ENCODE measurements around the gene ATL2.
"Not testable (repeated sequence)": the region's sequence is repeated elsewhere in the genome, so short reads cannot be mapped to it uniquely, and the experiment has no call there.

Gene ATL2

DNA sequence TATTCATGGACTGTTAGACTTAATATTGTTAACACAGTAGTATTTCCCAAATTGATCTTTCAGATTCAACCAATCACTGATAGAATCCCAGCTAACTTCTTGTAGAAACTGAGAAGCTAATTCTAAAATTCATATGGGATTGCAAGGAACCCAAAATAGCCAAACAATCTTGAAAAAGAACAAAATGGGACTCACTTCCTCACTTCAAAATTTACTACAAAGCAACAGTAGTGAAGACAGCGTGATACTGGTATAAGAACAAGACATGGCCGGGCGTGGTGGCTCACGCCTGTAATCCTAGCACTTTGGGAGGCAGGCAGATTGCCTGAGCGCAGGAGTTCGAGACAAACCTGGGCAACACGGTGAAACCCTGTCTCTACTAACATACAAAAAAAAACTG lies 46.3 kb downstream of the ATL2 start:
- no peak overlapping the region for H3K27ac ChIP-seq (ENCODE audit: insufficient read depth in 1 of 2, low read depth in 1 of 2, low read length in 2 of 2, poor library complexity in 1 of 2, severe bottlenecking in 2 of 2)
- H3K4me3 ChIP-seq (ENCODE audit: control insufficient read depth in 1 of 7, extremely low read depth in 1 of 7, insufficient read depth in 4 of 7, low read depth in 2 of 7, low read length in 6 of 7), result no peak overlapping the region
- ChIA-PET POLR2A (no interaction called here), CTCF (interaction anchor here (1.7 kb wide), 1 partner anchor 45 kb away, joined by 4 read pairs; no protein-coding TSS in a partner anchor)
- 97% methylated on average over 4 of the region's 7 CpGs for WGBS (ENCODE audit: insufficient coverage)
- DNase-seq, result no peak
- no peaks in the 10 kb centered on the region for H3K27me3 ChIP-seq (replicated peaks in 2 of 5; ENCODE audit: control insufficient read depth in 4 of 5, insufficient read depth in 5 of 5, low read length in 4 of 5)
- peaks cover 0 to 17% (median 2%) of the 10 kb centered on the region in 5 experiments for H3K9me3 ChIP-seq (ENCODE audit: control extremely low read depth in 1 of 5, control insufficient read depth in 4 of 5, insufficient read depth in 2 of 5, low read depth in 1 of 5, low read length in 4 of 5)
- H3K4me1 ChIP-seq (ENCODE audit: control extremely low read depth in 1 of 4, control insufficient read depth in 4 of 4, insufficient read depth in 4 of 4, low read length in 3 of 4), result no peaks in the 10 kb centered on the region
- peaks cover 3 to 23% (median 19%) of the 10 kb centered on the region in 4 experiments for H3K36me3 ChIP-seq (ENCODE audit: control insufficient read depth in 4 of 4, insufficient read depth in 4 of 4, low read length in 3 of 4)

DNA sequence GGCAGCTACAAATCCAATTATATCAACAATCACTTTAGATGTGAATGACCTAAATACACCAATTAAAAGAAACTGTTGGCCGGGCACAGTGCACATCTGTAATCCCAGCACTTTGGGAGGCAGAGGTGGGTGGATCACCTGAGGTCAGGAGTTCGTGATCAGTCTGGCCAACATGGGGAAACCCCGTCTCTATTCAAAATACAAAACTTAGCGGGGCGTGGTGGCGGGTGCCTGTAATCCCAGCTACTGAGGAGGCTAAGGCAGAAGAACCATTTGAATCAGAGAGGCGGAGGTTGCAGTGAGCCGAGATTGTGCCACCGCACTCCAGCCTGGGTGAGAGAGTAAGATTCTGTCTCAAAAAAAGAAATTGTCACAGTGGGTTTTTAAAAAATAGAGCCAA lies 49.5 kb downstream of the ATL2 start:
- H3K9me3 ChIP-seq (ENCODE audit: control extremely low read depth in 1 of 5, control insufficient read depth in 4 of 5, insufficient read depth in 2 of 5, low read depth in 1 of 5, low read length in 4 of 5), result peaks cover 0 to 17% (median 2%) of the 10 kb centered on the region in 5 experiments
- no peak for DNase-seq
- H3K36me3 ChIP-seq (ENCODE audit: control insufficient read depth in 4 of 4, insufficient read depth in 4 of 4, low read length in 3 of 4), result peaks cover 0 to 17% (median 7%) of the 10 kb centered on the region in 4 experiments
- no peaks in the 10 kb centered on the region for H3K27me3 ChIP-seq (replicated peaks in 2 of 5; ENCODE audit: control insufficient read depth in 4 of 5, insufficient read depth in 5 of 5, low read length in 4 of 5)
- no peaks in the 10 kb centered on the region for H3K4me1 ChIP-seq (ENCODE audit: control extremely low read depth in 1 of 4, control insufficient read depth in 4 of 4, insufficient read depth in 4 of 4, low read length in 3 of 4)
- no peak overlapping the region for H3K4me3 ChIP-seq (ENCODE audit: control insufficient read depth in 1 of 7, extremely low read depth in 1 of 7, insufficient read depth in 4 of 7, low read depth in 2 of 7, low read length in 6 of 7)
- 96% methylated on average over 8 of the region's 9 CpGs for WGBS (ENCODE audit: insufficient coverage)
- CTCF ChIA-PET, result interaction anchor here (1.2 to 2.1 kb wide), 3 partner anchors 11 to 413 kb away, joined by 3 to 8 read pairs (median 6); no protein-coding TSS in a partner anchor
- H3K27ac ChIP-seq (ENCODE audit: insufficient read depth in 1 of 2, low read depth in 1 of 2, low read length in 2 of 2, poor library complexity in 1 of 2, severe bottlenecking in 2 of 2), result no peak overlapping the region
- POLR2A ChIA-PET, result no interaction called here

DNA sequence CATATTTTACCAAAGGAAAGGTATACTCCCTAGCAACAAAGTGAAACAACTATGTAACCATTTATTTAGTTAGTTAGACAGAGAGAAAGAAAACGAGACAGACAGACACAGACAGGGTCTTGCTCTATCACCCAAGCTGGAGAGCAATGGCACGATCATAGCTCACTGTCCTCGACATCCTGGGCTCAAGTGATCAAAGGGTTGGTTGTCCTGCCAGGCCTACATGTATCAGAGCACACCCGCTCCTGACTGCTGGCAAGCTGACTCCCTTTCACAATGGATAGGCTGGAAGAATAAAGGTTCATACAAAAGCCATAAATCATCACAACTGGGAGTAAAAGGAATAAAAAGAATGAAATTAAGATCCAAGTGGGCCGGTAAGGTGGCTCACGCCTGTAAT lies 53.5 kb downstream of the ATL2 start:
- ChIA-PET POLR2A (no interaction called here), CTCF (interaction anchor here (0.9 to 2.0 kb wide), 3 partner anchors 15 to 142 kb away, joined by 3 to 5 read pairs (median 3); no protein-coding TSS in a partner anchor)
- H3K36me3 ChIP-seq (ENCODE audit: control insufficient read depth in 4 of 4, insufficient read depth in 4 of 4, low read length in 3 of 4), result peaks cover 0 to 6% (median 6%) of the 10 kb centered on the region in 4 experiments

DNA sequence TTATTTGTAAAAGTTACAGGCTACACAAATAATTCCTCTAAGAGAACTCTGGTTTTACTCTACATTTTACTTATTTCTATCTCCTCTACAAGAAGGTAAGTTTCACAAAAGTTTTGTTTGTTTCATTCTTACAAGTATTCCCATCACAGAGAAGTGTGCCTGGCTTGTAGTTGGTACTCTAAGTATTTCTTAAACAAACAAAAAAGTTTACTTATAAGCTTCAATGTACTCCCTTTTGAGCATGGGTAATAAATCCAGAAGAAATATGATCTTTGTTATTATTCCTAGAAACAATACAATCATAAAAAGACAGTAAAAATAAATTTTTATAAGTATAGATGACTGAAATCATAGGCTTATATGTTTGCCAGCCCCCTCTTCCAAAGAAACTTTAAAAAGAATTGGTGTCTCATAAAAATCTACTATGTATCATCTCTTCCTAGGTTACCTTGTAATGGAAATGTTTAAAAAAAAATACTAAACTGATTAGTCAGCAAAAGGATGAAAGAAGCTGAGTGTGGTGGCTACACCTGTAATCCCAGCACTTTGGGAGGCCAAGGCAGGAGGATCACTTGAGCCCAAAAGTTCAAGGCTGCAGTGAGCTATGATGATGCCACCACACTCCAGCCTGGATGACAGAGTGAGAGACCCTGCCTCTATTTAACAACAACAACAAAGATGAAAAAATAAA lies 54.7 kb downstream of the ATL2 start:
- H3K36me3 ChIP-seq (ENCODE audit: control insufficient read depth in 4 of 4, insufficient read depth in 4 of 4, low read length in 3 of 4), result peaks cover 0 to 15% (median 10%) of the 10 kb centered on the region in 4 experiments
- ChIA-PET POLR2A (interaction anchor here (0.7 kb wide), 2 partner anchors 16 to 107 kb away, joined by 4 to 5 read pairs; no protein-coding TSS in a partner anchor), CTCF (interaction anchor here (0.6 to 2.0 kb wide), 4 partner anchors 10 to 143 kb away, joined by 3 to 5 read pairs (median 3); no protein-coding TSS in a partner anchor)
- no peak overlapping the region for H3K4me3 ChIP-seq (ENCODE audit: control insufficient read depth in 1 of 7, extremely low read depth in 1 of 7, insufficient read depth in 4 of 7, low read depth in 2 of 7, low read length in 6 of 7)
- no peaks in the 10 kb centered on the region for H3K9me3 ChIP-seq (ENCODE audit: control extremely low read depth in 1 of 5, control insufficient read depth in 4 of 5, insufficient read depth in 2 of 5, low read depth in 1 of 5, low read length in 4 of 5)
- H3K4me1 ChIP-seq (ENCODE audit: control extremely low read depth in 1 of 4, control insufficient read depth in 4 of 4, insufficient read depth in 4 of 4, low read length in 3 of 4), result no peaks in the 10 kb centered on the region
- H3K27me3 ChIP-seq (replicated peaks in 2 of 5; ENCODE audit: control insufficient read depth in 4 of 5, insufficient read depth in 5 of 5, low read length in 4 of 5), result no peaks in the 10 kb centered on the region
- H3K27ac ChIP-seq (ENCODE audit: insufficient read depth in 1 of 2, low read depth in 1 of 2, low read length in 2 of 2, poor library complexity in 1 of 2, severe bottlenecking in 2 of 2), result no peak overlapping the region
- no peak for DNase-seq

More for the DNA sequence above, 53.5 kb downstream of the ATL2 start:
- no peak overlapping the region for H3K4me3 ChIP-seq (ENCODE audit: control insufficient read depth in 1 of 7, extremely low read depth in 1 of 7, insufficient read depth in 4 of 7, low read depth in 2 of 7, low read length in 6 of 7)
- 94% methylated on average over 3 of the region's 6 CpGs for WGBS (ENCODE audit: insufficient coverage)
- no peak overlapping the region for H3K27ac ChIP-seq (ENCODE audit: insufficient read depth in 1 of 2, low read depth in 1 of 2, low read length in 2 of 2, poor library complexity in 1 of 2, severe bottlenecking in 2 of 2)
- no peaks in the 10 kb centered on the region for H3K4me1 ChIP-seq (ENCODE audit: control extremely low read depth in 1 of 4, control insufficient read depth in 4 of 4, insufficient read depth in 4 of 4, low read length in 3 of 4)
- no peaks in the 10 kb centered on the region for H3K27me3 ChIP-seq (replicated peaks in 2 of 5; ENCODE audit: control insufficient read depth in 4 of 5, insufficient read depth in 5 of 5, low read length in 4 of 5)
- no peak for DNase-seq
- H3K9me3 ChIP-seq (ENCODE audit: control extremely low read depth in 1 of 5, control insufficient read depth in 4 of 5, insufficient read depth in 2 of 5, low read depth in 1 of 5, low read length in 4 of 5), result no peaks in the 10 kb centered on the region

GRCh38 chr2:38319240-38319639 lies 57.8 kb downstream of the ATL2 start:
- H3K4me1 ChIP-seq (ENCODE audit: control extremely low read depth in 1 of 4, control insufficient read depth in 4 of 4, insufficient read depth in 4 of 4, low read length in 3 of 4); DNase-seq; H3K27ac ChIP-seq (ENCODE audit: insufficient read depth in 1 of 2, low read depth in 1 of 2, low read length in 2 of 2, poor library complexity in 1 of 2, severe bottlenecking in 2 of 2); H3K27me3 ChIP-seq (replicated peaks in 2 of 5; ENCODE audit: control insufficient read depth in 4 of 5, insufficient read depth in 5 of 5, low read length in 4 of 5); H3K9me3 ChIP-seq (ENCODE audit: control extremely low read depth in 1 of 5, control insufficient read depth in 4 of 5, insufficient read depth in 2 of 5, low read depth in 1 of 5, low read length in 4 of 5); H3K4me3 ChIP-seq (ENCODE audit: control insufficient read depth in 1 of 7, extremely low read depth in 1 of 7, insufficient read depth in 4 of 7, low read depth in 2 of 7, low read length in 6 of 7); POLR2A ChIA-PET: not testable (repeated sequence)
- peaks cover 0 to 35% (median 25%) of the 10 kb centered on the region in 4 experiments for H3K36me3 ChIP-seq (ENCODE audit: control insufficient read depth in 4 of 4, insufficient read depth in 4 of 4, low read length in 3 of 4)
- CTCF ChIA-PET, result interaction anchor here (5.2 to 7.0 kb wide), 3 partner anchors 57 to 190 kb away, joined by 22 to 100 read pairs (median 50); partner anchors contain the start of gene ATL2
- 100% methylated on average over 3 of the region's 5 CpGs for WGBS (ENCODE audit: insufficient coverage)

DNA sequence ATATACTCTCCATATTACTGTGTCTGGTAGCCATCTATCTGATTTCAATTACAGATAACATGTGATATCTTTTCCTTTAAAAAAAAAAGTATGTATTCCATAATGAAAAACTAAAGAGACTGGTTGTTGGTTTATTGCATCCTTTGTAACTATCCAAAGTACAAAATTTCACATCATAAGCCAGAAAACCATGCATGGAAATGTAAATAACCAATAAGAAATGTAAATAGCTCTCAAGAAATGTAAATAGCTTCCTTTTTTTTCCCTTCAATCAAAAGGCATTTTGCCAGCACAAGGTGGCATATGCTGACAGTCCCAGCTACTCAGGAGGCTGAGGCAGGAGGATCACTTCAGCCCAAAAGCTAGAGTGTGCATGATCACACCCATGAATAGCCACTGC lies 59.3 kb downstream of the ATL2 start:
- no peak for DNase-seq
- Histone ChIP-seq H3K27me3 (replicated peaks in 2 of 5; ENCODE audit: control insufficient read depth in 4 of 5, insufficient read depth in 5 of 5, low read length in 4 of 5) (no peaks in the 10 kb centered on the region), H3K4me3 (ENCODE audit: control insufficient read depth in 1 of 7, extremely low read depth in 1 of 7, insufficient read depth in 4 of 7, low read depth in 2 of 7, low read length in 6 of 7) (no peak overlapping the region), H3K9me3 (ENCODE audit: control extremely low read depth in 1 of 5, control insufficient read depth in 4 of 5, insufficient read depth in 2 of 5, low read depth in 1 of 5, low read length in 4 of 5) (no peaks in the 10 kb centered on the region), H3K4me1 (ENCODE audit: control extremely low read depth in 1 of 4, control insufficient read depth in 4 of 4, insufficient read depth in 4 of 4, low read length in 3 of 4) (no peaks in the 10 kb centered on the region), H3K27ac (ENCODE audit: insufficient read depth in 1 of 2, low read depth in 1 of 2, low read length in 2 of 2, poor library complexity in 1 of 2, severe bottlenecking in 2 of 2) (no peak overlapping the region), H3K36me3 (ENCODE audit: control insufficient read depth in 4 of 4, insufficient read depth in 4 of 4, low read length in 3 of 4) (peaks cover 5 to 50% (median 31%) of the 10 kb centered on the region in 4 experiments)
- ChIA-PET POLR2A (no interaction called here), CTCF (interaction anchor here (0.7 to 7.0 kb wide), 8 partner anchors 58 to 642 kb away, joined by 3 to 100 read pairs (median 10); partner anchors contain the start of gene ATL2)

DNA sequence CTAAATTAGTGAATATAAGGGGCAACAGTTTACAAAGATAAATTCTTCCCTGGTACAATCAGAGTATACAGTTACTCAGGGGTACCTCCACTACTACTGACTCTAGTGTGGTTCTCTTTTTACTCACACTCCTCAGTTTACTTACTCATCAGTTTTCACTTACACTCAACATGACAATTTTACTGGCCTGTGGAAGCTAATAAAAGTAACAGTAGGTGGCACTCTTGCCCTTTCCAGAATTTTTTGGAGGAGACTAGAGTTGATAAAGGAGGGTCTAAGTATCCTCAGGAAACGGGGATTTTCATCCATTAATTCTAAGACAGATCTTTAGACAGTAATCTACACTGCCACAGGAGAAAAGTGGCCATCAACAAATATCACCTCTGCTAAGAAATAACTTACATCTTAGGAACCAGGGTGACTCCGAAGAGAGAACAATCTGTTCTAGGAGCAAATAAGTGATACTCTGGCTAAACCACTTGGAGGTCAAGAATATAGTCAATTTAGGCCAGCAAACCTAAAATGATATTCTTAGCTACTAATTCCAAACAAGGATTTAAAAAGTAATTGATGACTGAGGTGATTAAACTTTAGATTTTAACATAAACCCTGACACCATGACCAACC lies 61.3 kb downstream of the ATL2 start:
- Histone ChIP-seq H3K9me3 (ENCODE audit: control extremely low read depth in 1 of 5, control insufficient read depth in 4 of 5, insufficient read depth in 2 of 5, low read depth in 1 of 5, low read length in 4 of 5) (no peaks in the 10 kb centered on the region), H3K27me3 (replicated peaks in 2 of 5; ENCODE audit: control insufficient read depth in 4 of 5, insufficient read depth in 5 of 5, low read length in 4 of 5) (no peaks in the 10 kb centered on the region), H3K36me3 (ENCODE audit: control insufficient read depth in 4 of 4, insufficient read depth in 4 of 4, low read length in 3 of 4) (peaks cover 13 to 65% (median 36%) of the 10 kb centered on the region in 4 experiments), H3K27ac (ENCODE audit: insufficient read depth in 1 of 2, low read depth in 1 of 2, low read length in 2 of 2, poor library complexity in 1 of 2, severe bottlenecking in 2 of 2) (no peak overlapping the region), H3K4me1 (ENCODE audit: control extremely low read depth in 1 of 4, control insufficient read depth in 4 of 4, insufficient read depth in 4 of 4, low read length in 3 of 4) (no peaks in the 10 kb centered on the region), H3K4me3 (ENCODE audit: control insufficient read depth in 1 of 7, extremely low read depth in 1 of 7, insufficient read depth in 4 of 7, low read depth in 2 of 7, low read length in 6 of 7) (no peak overlapping the region)
- no CpG with 5 or more reads among the region's 2 CpGs for WGBS (ENCODE audit: insufficient coverage)
- DNase-seq, result peak; percentile 43 to 61 (median 51)
- ChIA-PET POLR2A (no interaction called here), CTCF (interaction anchor here (0.8 to 7.0 kb wide), 24 partner anchors 9 to 428 kb away, joined by 3 to 100 read pairs (median 5); partner anchors contain the start of gene ATL2)

All from common myeloid progenitor, CD34-positive (primary cell).